Measurements from ENCODE around the gene CRYZL1.

DNA sequence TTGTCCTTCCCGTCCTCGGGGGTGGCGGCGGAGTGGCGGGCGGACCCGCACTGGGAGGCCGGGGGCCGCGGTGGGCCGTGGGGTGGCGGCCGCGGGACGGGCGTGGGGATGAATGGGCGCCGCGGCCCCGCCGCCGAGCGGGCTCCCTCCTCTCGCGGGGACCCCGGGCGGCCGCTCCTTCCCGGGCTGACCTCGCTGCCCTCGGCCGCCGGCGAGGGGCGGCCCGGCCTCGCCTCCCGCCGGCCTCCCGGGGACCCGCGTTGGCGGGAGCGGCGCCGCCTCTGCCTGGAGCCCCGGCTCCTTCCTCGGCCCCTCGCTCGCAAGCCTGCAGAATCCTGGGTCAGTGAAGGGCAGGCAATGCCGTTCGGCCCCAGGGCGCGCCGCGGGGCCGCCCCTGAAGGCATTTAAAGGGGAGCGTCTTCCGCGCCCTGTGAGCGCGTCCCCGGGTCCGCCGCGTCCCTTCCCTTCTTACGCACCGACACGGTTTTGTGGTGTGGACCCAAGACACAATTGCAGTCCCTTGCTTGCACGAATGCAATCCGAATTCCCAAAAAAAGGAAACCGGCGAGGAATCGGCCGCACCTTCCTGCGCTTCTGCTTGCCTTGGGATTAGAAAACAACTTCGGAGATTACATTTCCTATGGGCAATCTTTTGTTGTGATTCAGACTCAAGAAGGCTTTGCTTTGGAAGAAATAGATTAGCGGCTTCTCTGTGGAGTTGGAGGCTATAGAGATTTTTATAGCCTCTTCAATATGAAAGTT, 1.5 kb upstream of the CRYZL1 start:
- TF ChIP-seq, protein P1, sequence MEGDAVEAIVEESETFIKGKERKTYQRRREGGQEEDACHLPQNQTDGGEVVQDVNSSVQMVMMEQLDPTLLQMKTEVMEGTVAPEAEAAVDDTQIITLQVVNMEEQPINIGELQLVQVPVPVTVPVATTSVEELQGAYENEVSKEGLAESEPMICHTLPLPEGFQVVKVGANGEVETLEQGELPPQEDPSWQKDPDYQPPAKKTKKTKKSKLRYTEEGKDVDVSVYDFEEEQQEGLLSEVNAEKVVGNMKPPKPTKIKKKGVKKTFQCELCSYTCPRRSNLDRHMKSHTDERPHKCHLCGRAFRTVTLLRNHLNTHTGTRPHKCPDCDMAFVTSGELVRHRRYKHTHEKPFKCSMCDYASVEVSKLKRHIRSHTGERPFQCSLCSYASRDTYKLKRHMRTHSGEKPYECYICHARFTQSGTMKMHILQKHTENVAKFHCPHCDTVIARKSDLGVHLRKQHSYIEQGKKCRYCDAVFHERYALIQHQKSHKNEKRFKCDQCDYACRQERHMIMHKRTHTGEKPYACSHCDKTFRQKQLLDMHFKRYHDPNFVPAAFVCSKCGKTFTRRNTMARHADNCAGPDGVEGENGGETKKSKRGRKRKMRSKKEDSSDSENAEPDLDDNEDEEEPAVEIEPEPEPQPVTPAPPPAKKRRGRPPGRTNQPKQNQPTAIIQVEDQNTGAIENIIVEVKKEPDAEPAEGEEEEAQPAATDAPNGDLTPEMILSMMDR (conservative IDR thresholded peaks at IDR 0.05 in 1 of 2, IDR thresholded peaks at IDR 0.05 in 1 of 2; ENCODE audit: low read depth in 1 of 2, low read length in 2 of 2) = no peak
- TF ChIP-seq EZH2 (IDR thresholded peaks at IDR 0.05; ENCODE audit: low read length, missing control alignments) = no peak
